Measurements from ENCODE around the gene LRRC56. TPM values are rescaled to one million over a fixed set of nuclear protein-coding genes. Genes with fewer than 3 reads are reported as not detected.

Gene LRRC56
- total RNA-seq, 2 donors from 2014 or later = 2.8 to 3.2 TPM

DNA sequence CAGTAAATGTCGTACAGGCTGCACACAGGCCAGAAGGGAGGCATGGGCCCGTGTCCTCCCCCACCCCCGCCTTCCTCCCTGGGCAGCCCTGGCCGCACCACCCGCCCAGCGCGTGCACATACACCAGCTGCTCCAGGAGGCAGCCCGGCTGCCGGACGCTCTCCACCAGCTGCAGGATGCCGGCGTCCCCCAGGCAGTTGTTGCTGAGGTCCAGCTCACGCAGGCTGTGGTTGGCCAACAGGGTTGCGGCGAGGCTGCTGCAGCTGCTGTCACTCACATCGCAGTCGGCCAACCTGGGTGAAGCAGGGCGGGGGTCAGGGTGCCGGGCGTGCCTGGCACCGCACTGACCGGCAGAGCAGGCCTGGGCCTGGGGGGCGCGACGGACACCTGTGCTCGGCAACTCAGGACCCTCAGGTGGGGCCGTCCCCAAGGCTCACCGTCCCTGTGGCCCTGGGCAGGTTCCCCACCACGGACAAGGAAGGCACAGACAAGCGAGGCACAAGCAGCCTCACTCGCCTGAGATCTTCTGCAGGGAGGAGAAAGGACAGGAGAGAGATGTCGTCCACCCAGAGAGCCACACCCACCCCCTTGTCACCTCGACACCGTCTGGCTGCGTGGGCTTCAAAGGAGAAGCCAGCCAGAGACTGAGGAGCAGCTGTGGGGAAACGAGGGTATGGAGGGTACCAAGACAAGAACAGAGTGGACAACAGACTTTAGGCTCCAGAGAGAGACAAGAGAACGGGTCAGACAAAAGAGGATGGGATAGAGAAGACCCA is 42.4 kb upstream of the LRRC56 start:
- Histone ChIP-seq H3K27me3 (no peaks in the 10 kb centered on the region), H3K4me3 (no peak overlapping the region), H3K9ac (ENCODE audit: low read depth in 2 of 2, low read length in 2 of 2) (no peak overlapping the region), H3K9me3 (no peaks in the 10 kb centered on the region), H3K4me1 (no peaks in the 10 kb centered on the region), H3K27ac (no peak overlapping the region), H3K36me3 (peaks cover 33% of the 10 kb centered on the region)
- TF ChIP-seq, protein P1, sequence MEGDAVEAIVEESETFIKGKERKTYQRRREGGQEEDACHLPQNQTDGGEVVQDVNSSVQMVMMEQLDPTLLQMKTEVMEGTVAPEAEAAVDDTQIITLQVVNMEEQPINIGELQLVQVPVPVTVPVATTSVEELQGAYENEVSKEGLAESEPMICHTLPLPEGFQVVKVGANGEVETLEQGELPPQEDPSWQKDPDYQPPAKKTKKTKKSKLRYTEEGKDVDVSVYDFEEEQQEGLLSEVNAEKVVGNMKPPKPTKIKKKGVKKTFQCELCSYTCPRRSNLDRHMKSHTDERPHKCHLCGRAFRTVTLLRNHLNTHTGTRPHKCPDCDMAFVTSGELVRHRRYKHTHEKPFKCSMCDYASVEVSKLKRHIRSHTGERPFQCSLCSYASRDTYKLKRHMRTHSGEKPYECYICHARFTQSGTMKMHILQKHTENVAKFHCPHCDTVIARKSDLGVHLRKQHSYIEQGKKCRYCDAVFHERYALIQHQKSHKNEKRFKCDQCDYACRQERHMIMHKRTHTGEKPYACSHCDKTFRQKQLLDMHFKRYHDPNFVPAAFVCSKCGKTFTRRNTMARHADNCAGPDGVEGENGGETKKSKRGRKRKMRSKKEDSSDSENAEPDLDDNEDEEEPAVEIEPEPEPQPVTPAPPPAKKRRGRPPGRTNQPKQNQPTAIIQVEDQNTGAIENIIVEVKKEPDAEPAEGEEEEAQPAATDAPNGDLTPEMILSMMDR (IDR thresholded peaks at IDR 0.05) = no peak
- no peak for DNase-seq
- intact Hi-C loops (cut with DNase I) = no loop called here

DNA sequence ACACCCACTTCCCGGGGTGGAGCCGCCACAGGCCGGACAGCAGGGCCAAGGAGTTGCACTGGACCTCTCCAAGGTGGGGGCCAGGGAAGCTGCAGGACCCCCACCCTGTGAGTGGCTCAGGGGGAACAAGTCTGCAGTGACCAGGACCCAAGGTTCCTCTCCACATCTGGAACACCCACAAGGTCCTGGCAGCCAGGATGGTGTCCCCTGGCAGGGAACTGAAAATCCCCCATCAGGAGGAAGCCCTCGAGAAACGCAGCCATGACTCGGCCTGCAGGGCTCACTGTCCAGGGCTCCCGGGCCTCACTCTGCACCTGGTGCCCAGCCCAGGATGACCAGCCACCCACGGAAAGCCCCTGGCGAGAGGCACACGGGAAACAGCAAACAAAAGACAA is 41.8 kb upstream of the LRRC56 start:
- no peaks in the 10 kb centered on the region for H3K27me3 ChIP-seq
- no peak overlapping the region for H3K9ac ChIP-seq (ENCODE audit: low read depth in 2 of 2, low read length in 2 of 2)
- intact Hi-C loops (cut with DNase I) = no loop called here
- peaks cover 36% of the 10 kb centered on the region for H3K36me3 ChIP-seq
- H3K9me3 ChIP-seq = no peaks in the 10 kb centered on the region
- no peak overlapping the region for H3K4me3 ChIP-seq
- TF ChIP-seq, protein P1 (IDR thresholded peaks at IDR 0.05) = no peak
- no peak overlapping the region for H3K27ac ChIP-seq
- no peaks in the 10 kb centered on the region for H3K4me1 ChIP-seq
- DNase-seq = no peak

DNA sequence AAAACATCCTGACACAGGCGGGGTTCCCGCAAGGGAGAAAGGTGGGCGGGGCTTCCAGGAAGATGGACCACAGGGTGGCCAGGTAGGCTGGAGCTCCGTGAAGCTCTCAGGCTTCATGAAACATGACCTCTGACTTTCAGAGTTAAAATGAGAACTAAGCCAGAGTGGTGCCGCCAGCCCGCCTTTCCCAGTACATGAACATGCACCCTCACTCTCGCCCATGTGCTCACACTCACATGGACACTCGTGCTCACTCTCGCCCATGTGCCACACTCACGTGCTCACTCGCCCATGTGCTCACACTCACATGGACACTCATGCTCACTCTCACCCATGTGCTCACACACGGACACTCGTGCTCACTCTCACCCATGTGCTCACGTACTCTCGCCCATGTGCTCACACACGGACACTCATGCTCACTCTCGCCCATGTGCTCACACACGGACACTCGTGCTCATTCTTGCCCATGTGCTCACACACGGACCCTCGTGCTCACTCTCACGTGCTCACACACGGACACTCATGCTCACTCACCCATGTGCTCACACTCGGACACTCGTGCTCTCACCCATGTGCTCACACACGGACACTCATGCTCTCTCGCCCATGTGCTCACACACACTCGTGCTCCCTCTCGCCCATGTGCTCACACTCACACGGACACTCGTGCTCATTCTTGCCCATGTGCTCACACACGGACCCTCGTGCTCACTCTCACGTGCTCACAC is 40.3 kb upstream of the LRRC56 start:
- Histone ChIP-seq H3K27me3 (no peaks in the 10 kb centered on the region), H3K27ac (no peak overlapping the region), H3K9me3 (no peaks in the 10 kb centered on the region), H3K4me3 (no peak overlapping the region), H3K36me3 (peaks cover 36% of the 10 kb centered on the region), H3K4me1 (no peaks in the 10 kb centered on the region), H3K9ac (ENCODE audit: low read depth in 2 of 2, low read length in 2 of 2) (no peak overlapping the region)
- DNase-seq = no peak
- TF ChIP-seq, protein P1 (IDR thresholded peaks at IDR 0.05) = no peak
- intact Hi-C loops (cut with DNase I) = no loop called here

DNA sequence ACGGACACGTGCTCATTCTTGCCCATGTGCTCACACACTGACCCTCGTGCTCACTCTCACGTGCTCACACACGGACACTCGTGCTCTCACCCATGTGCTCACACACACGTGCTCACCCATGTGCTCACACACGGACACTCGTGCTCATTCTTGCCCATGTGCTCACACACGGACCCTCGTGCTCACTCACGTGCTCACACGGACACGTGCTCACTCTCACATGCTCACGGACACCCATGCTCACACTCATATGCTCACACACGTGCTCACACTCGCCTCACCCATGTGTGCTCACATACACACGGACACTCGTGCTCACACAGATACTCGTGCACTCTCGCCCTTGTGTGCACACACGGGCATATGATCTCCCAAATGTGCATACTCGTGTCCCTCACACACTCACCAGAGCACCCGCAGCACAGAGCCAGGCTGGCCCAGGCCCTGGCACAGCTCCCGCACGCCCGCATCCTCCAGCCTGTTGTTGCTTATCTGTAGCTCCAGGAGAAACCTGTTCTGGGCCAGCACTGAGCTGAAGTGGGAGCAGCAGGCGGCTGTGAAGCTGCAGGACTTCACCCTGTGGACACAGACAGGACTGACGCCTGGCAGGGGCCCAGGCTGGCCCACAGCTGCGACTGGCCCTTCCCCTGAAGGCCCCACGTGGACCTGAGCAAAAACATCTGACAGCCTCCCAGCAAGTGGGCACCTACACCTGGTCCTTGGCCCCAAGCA is 39.6 kb upstream of the LRRC56 start:
- Histone ChIP-seq H3K9ac (ENCODE audit: low read depth in 2 of 2, low read length in 2 of 2) (no peak overlapping the region), H3K9me3 (no peaks in the 10 kb centered on the region), H3K27ac (no peak overlapping the region), H3K4me1 (no peaks in the 10 kb centered on the region), H3K27me3 (no peaks in the 10 kb centered on the region), H3K4me3 (no peak overlapping the region), H3K36me3 (peaks cover 36% of the 10 kb centered on the region)
- DNase-seq = no peak
- intact Hi-C loops (cut with DNase I) = no loop called here
- TF ChIP-seq, protein P1 (IDR thresholded peaks at IDR 0.05) = no peak

DNA sequence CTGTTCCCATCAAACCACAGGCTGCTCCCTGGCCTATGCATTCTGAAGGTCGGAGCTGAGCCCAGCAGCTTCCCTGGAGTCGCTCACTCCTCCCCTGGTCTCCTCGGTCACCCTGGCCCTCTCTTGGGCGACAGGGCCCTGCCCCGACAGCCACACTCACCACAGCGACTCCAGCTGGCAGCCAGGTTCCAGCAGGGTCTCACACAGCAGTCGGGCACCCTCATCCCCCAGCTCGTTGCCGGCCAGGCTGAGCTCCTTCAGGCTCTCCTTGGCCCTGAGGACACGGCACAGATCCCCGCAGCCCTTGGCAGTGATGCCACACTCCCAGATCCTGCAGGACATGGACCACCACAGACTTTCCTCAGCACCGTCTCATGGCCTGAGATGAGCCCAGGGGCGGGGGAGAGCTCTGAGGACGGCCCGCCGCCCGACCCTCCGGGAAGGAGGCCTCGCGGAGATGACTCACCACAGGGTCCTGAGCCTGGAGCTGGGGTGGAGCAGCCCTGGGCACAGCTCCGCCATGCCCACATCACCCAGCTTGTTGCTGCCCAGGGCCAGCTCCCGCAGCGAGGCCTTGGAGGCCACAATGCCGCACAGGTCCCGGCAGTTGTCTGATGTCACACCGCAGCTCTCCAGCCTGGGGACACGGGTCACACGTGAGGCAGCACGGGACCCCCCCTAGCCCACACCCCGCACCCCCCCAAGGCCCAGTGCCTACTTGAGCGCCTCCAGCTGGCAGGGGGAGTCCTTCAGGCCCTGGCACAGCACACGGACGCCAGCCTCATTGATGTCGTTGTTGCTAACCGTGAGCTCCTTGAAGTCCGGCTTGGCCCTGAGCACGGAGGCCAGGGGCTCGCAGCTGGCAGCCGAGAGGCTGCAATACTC is 38.8 kb upstream of the LRRC56 start:
- no peak for DNase-seq
- intact Hi-C loops (cut with DNase I) = no loop called here
- TF ChIP-seq, protein P1 (IDR thresholded peaks at IDR 0.05) = no peak
- H3K4me1 ChIP-seq = no peaks in the 10 kb centered on the region
- no peak overlapping the region for H3K9ac ChIP-seq (ENCODE audit: low read depth in 2 of 2, low read length in 2 of 2)
- peaks cover 36% of the 10 kb centered on the region for H3K36me3 ChIP-seq
- no peaks in the 10 kb centered on the region for H3K9me3 ChIP-seq
- H3K27me3 ChIP-seq = no peaks in the 10 kb centered on the region
- no peak overlapping the region for H3K27ac ChIP-seq
- H3K4me3 ChIP-seq = no peak overlapping the region
